ENCODE results near the gene MUS81. TPM values are rescaled to one million over a fixed set of nuclear protein-coding genes. Genes with fewer than 3 reads are reported as not detected.

Gene MUS81
- polyA plus RNA-seq, 2 of the 4 experiments (the other 2 are of a cell fraction) = 27.8 to 33.4 TPM

- TF ChIP-seq REST (IDR thresholded peaks at IDR 0.05) (no peak), ZFP36 (IDR thresholded peaks at IDR 0.05; ENCODE audit: borderline replicate concordance, partially characterized antibody) (no peak), MYC (IDR thresholded peaks at IDR 0.05; ENCODE audit: borderline replicate concordance, low read length) (peak; percentile 93), EHF (CRISPR knock-in tag; IDR thresholded peaks at IDR 0.05) (no peak), HOXB13 (CRISPR knock-in tag; IDR thresholded peaks at IDR 0.05; ENCODE audit: low read depth) (no peak), GATA3 (IDR thresholded peaks at IDR 0.05; ENCODE audit: borderline replicate concordance) (0 out of 2 replicates have a peak, but pooled peaks have one; percentile 47), KDM1A (IDR thresholded peaks at IDR 0.05; ENCODE audit: low read depth) (no peak), HOXA7 (CRISPR knock-in tag; IDR thresholded peaks at IDR 0.05) (peak; percentile 53; the same call in 1 of the 2 replicates), BCL3 (IDR thresholded peaks at IDR 0.05) (no peak), POLR2A (IDR thresholded peaks at IDR 0.05; ENCODE audit: low read length) (peak; percentile 26; the same call in 1 of the 2 replicates), MAX (IDR thresholded peaks at IDR 0.05) (peak; percentile 98), KDM5A (IDR thresholded peaks at IDR 0.05) (no peak), BHLHE40 (IDR thresholded peaks at IDR 0.05; ENCODE audit: low read depth, low read length) (peak; percentile 79), ESRRA (IDR thresholded peaks at IDR 0.05; ENCODE audit: borderline replicate concordance, low read length) (no peak), CEBPB (IDR thresholded peaks at IDR 0.05) (no peak), FOSB (CRISPR knock-in tag; IDR thresholded peaks at IDR 0.05) (peak; percentile 32; the same call in 1 of the 2 replicates), JUN (IDR thresholded peaks at IDR 0.05) (peak; percentile 47 to 67; a peak in 4 of 5 replicates), RFX5 (IDR thresholded peaks at IDR 0.05) (no peak), TP53 (CRISPR knock-in tag; IDR thresholded peaks at IDR 0.05) (peak; percentile 55; the same call in 1 of the 2 replicates), PHF8 (IDR thresholded peaks at IDR 0.05; ENCODE audit: borderline replicate concordance, low read depth) (no peak), NR3C1 (IDR thresholded peaks at IDR 0.05) (no peak), EP300 (IDR thresholded peaks at IDR 0.05) (peak in 1 of 2 experiments; percentile 35; a peak in 1 of 5 replicates), RARB (CRISPR knock-in tag; IDR thresholded peaks at IDR 0.05) (peak; percentile 23; the same call in 1 of the 2 replicates)
- TF ChIP-seq, protein P1, sequence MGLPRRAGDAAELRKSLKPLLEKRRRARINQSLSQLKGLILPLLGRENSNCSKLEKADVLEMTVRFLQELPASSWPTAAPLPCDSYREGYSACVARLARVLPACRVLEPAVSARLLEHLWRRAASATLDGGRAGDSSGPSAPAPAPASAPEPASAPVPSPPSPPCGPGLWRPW (IDR thresholded peaks at IDR 0.05) = no peak
- TF ChIP-seq, protein P2, sequence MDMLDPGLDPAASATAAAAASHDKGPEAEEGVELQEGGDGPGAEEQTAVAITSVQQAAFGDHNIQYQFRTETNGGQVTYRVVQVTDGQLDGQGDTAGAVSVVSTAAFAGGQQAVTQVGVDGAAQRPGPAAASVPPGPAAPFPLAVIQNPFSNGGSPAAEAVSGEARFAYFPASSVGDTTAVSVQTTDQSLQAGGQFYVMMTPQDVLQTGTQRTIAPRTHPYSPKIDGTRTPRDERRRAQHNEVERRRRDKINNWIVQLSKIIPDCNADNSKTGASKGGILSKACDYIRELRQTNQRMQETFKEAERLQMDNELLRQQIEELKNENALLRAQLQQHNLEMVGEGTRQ (IDR thresholded peaks at IDR 0.05) = peak; percentile 52
- TF ChIP-seq, protein P3, sequence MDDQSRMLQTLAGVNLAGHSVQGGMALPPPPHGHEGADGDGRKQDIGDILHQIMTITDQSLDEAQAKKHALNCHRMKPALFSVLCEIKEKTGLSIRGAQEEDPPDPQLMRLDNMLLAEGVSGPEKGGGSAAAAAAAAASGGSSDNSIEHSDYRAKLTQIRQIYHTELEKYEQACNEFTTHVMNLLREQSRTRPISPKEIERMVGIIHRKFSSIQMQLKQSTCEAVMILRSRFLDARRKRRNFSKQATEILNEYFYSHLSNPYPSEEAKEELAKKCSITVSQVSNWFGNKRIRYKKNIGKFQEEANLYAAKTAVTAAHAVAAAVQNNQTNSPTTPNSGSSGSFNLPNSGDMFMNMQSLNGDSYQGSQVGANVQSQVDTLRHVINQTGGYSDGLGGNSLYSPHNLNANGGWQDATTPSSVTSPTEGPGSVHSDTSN (IDR thresholded peaks at IDR 0.05) = no peak
Observed at GRCh38 chr11:65899356-65900124, 39.3 kb downstream of the MUS81 start (continued).
